H9 (cell line): ENCODE data around the gene SCAF8. TPM values are rescaled to one million over a fixed set of nuclear protein-coding genes. Genes with fewer than 3 reads are reported as not detected.
A peak's percentile ranks its signal among the peaks of the same experiment; 100 is the strongest.

Experiments
- DNase-seq: peaks from one replicate; pipeline ENCODE4 v3.0.0-alpha.2; 2017
- H2AFZ ChIP-seq: one replicate; pipeline ENCODE4 v1.6.1; 2013; ENCODE audit warnings: mild to moderate bottlenecking, low read length, control low read depth, moderate library complexity
- H2AK5ac ChIP-seq: 2 replicates; pipeline ENCODE4 v1.6.1; 2013; ENCODE audit warnings: low read length, control low read depth, mixed read lengths; ENCODE audit not compliant: insufficient read length
- H2BK120ac ChIP-seq: one replicate; pipeline ENCODE4 v1.6.1; 2013; ENCODE audit warnings: low read depth, mild to moderate bottlenecking, low read length, control low read depth, inconsistent platforms; ENCODE audit not compliant: poor library complexity, severe bottlenecking
- H2BK12ac ChIP-seq: 2 replicates; pipeline ENCODE4 v1.6.1; 2013; ENCODE audit warnings: low read length, control low read depth, mixed read lengths, low read depth; ENCODE audit not compliant: insufficient read length
- H2BK15ac ChIP-seq: 2 replicates; pipeline ENCODE4 v1.6.1; 2013; ENCODE audit warnings: low read depth, low read length, control low read depth
- H2BK20ac ChIP-seq: one replicate; pipeline ENCODE4 v1.6.1; 2013; ENCODE audit warnings: low read depth, mild to moderate bottlenecking, low read length, control low read depth, inconsistent platforms; ENCODE audit not compliant: poor library complexity, severe bottlenecking
- H2BK5ac ChIP-seq: 2 replicates; pipeline ENCODE4 v1.6.1; 2013; ENCODE audit warnings: low read length, control low read depth, mixed read lengths; ENCODE audit not compliant: insufficient read length
- H3K14ac ChIP-seq: 2 replicates; pipeline ENCODE4 v1.6.1; 2013; ENCODE audit warnings: low read length, control low read depth; ENCODE audit not compliant: insufficient read depth
- H3K18ac ChIP-seq: 2 replicates; pipeline ENCODE4 v1.6.1; 2013; ENCODE audit warnings: low read depth, mild to moderate bottlenecking, mixed read lengths, low read length, control low read depth; ENCODE audit not compliant: insufficient read length
- H3K23ac ChIP-seq: 2 replicates; pipeline ENCODE4 v1.6.1; 2013; ENCODE audit warnings: low read length, control low read depth, mixed read lengths, low read depth; ENCODE audit not compliant: insufficient read length
- H3K23me2 ChIP-seq: 2 replicates; pipeline ENCODE4 v1.6.1; 2013; ENCODE audit warnings: low read depth, mild to moderate bottlenecking, mixed read lengths, low read length, control low read depth; ENCODE audit not compliant: insufficient read length, poor library complexity, severe bottlenecking
- H3K27ac ChIP-seq: 2 replicates; pipeline ENCODE4 v1.5.1; 2013; ENCODE audit warnings: low read length, control low read depth, mixed read lengths, low read depth; ENCODE audit not compliant: insufficient read length
- H3K27me3 ChIP-seq: 2 replicates; pipeline ENCODE4 v1.6.1; 2013; ENCODE audit warnings: low read length, control low read depth, inconsistent platforms; ENCODE audit not compliant: insufficient read depth
- H3K4ac ChIP-seq: 2 replicates; pipeline ENCODE4 v1.6.1; 2013; ENCODE audit warnings: low read depth, mild to moderate bottlenecking, control low read depth, inconsistent platforms, low read length, moderate library complexity
- H3K4me1 ChIP-seq: 2 replicates; pipeline ENCODE4 v1.6.1; 2013; ENCODE audit warnings: low read length, control low read depth, inconsistent platforms; ENCODE audit not compliant: insufficient read depth
- H3K4me2 ChIP-seq: 2 replicates; pipeline ENCODE4 v1.6.1; 2013; ENCODE audit warnings: low read length, control low read depth, mixed read lengths; ENCODE audit not compliant: insufficient read length, insufficient read depth
- H3K56ac ChIP-seq: 2 replicates; pipeline ENCODE4 v1.6.1; 2013; ENCODE audit warnings: low read depth, mild to moderate bottlenecking, mixed read lengths, low read length, control low read depth; ENCODE audit not compliant: insufficient read length
- H3K79me1 ChIP-seq: 2 replicates; pipeline ENCODE4 v1.6.1; 2013; ENCODE audit warnings: low read depth, mild to moderate bottlenecking, moderate library complexity, low read length, control low read depth, inconsistent platforms; ENCODE audit not compliant: insufficient read depth, poor library complexity, severe bottlenecking
- H3K79me2 ChIP-seq: 2 replicates; pipeline ENCODE4 v1.6.1; 2013; ENCODE audit warnings: low read length, control low read depth, inconsistent platforms; ENCODE audit not compliant: insufficient read depth
- H3K9ac ChIP-seq: 2 replicates; pipeline ENCODE4 v1.6.1; 2013; ENCODE audit warnings: low read length, control low read depth, mixed read lengths; ENCODE audit not compliant: insufficient read length; ENCODE audit errors: extremely low read depth
- H3K9me3 ChIP-seq: one replicate; pipeline ENCODE4 v1.6.1; 2013; ENCODE audit warnings: low read depth, low read length, inconsistent platforms; ENCODE audit not compliant: control insufficient read depth
- H3T11ph ChIP-seq: one replicate; pipeline ENCODE4 v1.6.1; 2013; ENCODE audit warnings: mild to moderate bottlenecking, low read length, control low read depth, inconsistent platforms
- H4K20me1 ChIP-seq: one replicate; pipeline ENCODE4 v1.6.1; 2013; ENCODE audit not compliant: control insufficient read depth, insufficient read length, insufficient read depth
- H4K5ac ChIP-seq: 2 replicates; pipeline ENCODE4 v1.6.1; 2013; ENCODE audit warnings: low read depth, mild to moderate bottlenecking, mixed read lengths, low read length, control low read depth; ENCODE audit not compliant: insufficient read length
- H4K8ac ChIP-seq: replicated peaks from 2 replicates; pipeline ENCODE4 v1.6.1; 2013; ENCODE audit warnings: low read length, control low read depth, mixed read lengths, low read depth; ENCODE audit not compliant: insufficient read length
- H4K91ac ChIP-seq: 2 replicates; pipeline ENCODE4 v1.6.1; 2013; ENCODE audit warnings: low read depth, mild to moderate bottlenecking, moderate library complexity, mixed read lengths, low read length, control low read depth; ENCODE audit not compliant: insufficient read length
- H3K27ac Mint-ChIP-seq, 3 experiments: 2 replicates in 2 of 3; 3 replicates in 1 of 3; pipeline ENCODE4 v1.8.0; 2020 to 2021; ENCODE audit warnings: mixed read lengths in 3 of 3, mild to moderate bottlenecking in 1 of 3, moderate library complexity in 1 of 3
- H3K27me3 Mint-ChIP-seq: 2 replicates; pipeline ENCODE4 v1.8.0; 2021; ENCODE audit warnings: low read depth, mild to moderate bottlenecking, moderate library complexity, mixed read lengths
- H3K36me3 Mint-ChIP-seq, 3 experiments: 2 replicates in 2 of 3; 3 replicates in 1 of 3; pipeline ENCODE4 v1.8.0; 2020 to 2021; ENCODE audit warnings: low read depth in 3 of 3, mixed read lengths in 3 of 3; ENCODE audit not compliant: insufficient read depth in 1 of 3
- H3K4me1 Mint-ChIP-seq, 2 experiments: 2 replicates each; pipeline ENCODE4 v1.8.0; 2020; ENCODE audit warnings: mixed read lengths in 2 of 2
- H3K4me3 Mint-ChIP-seq, 2 experiments: 2 replicates in 1 of 2; 3 replicates in 1 of 2; pipeline ENCODE4 v1.8.0; 2020 to 2021; ENCODE audit warnings: mild to moderate bottlenecking in 2 of 2, mixed read lengths in 2 of 2, moderate library complexity in 1 of 2
- H3K9me3 Mint-ChIP-seq, 2 experiments: 2 replicates in 1 of 2; 3 replicates in 1 of 2; pipeline ENCODE4 v1.8.0; 2020; ENCODE audit warnings: mild to moderate bottlenecking in 2 of 2, mixed read lengths in 2 of 2, moderate library complexity in 1 of 2
- WGBS: extraction: QIAGEN DNeasy Blood & Tissue Kit; methylation state at CpG from one replicate; pipeline ENCODE4 v1.1.7; 2013; ENCODE audit warnings: missing lambda C conversion rate, low lambda C conversion rate, mixed read lengths; ENCODE audit not compliant: insufficient read length; ENCODE audit errors: extremely low coverage; 5-methylcytosine and 5-hydroxymethylcytosine counted together
- total RNA-seq: library from RNA; stranded (reverse); gene quantifications from 2 replicates; pipeline ENCODE4 v1.2.1, GENCODE V29; 2021
- TF ChIP-seq, protein P1 (sequence below): fragments of 200-600 bp; sonication (generic); conservative IDR thresholded peaks from 3 replicates; pipeline ENCODE4 v1.8.0; 2021; ENCODE audit warnings: antibody characterized with exemption, mild to moderate bottlenecking

The SCAF8 gene
- total RNA-seq, 1 experiment from 2014 or later, result 78.5 TPM

DNA sequence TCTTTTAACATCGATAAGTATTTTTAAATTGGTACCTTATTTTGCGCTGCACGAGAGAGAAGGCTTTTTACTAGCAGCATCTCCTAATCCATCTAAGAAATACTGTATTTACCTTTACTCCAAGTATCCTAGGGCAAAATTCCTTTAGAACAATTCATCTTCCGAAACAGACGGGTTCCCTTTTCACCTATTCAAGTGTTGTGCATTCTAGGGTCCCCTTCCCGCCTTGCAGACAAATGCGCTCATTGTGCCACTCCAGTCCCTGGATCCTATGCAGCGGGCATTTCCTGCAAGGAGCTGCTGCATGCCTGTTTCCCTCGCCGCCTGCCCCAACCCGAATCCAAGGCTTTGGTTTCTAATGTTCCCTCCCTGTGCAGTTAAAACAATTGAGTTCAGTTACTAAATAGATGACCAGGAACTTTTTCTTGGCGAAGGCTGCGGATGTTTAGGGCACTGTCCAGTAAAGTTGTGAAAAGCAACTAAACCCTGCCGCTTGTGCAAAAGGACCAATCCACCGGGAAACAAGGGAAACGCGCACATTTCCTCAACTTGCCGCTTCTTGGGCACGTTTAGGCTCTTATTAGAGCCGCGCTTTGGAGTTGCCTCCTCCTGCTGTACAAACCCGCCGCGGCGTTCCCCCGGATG, 556 bp upstream of the SCAF8 start:
- DNase-seq, result peak; percentile 72
- H2BK120ac ChIP-seq, result no peak overlapping the region
- H3K79me1 ChIP-seq, result no peaks in the 10 kb centered on the region
- H2BK12ac ChIP-seq, result no peak overlapping the region
- peaks cover 27% of the 10 kb centered on the region; the same call in 1 of the 2 replicates for H3K79me2 ChIP-seq
- no peak overlapping the region for H2BK20ac ChIP-seq
- H4K20me1 ChIP-seq, result no peaks in the 10 kb centered on the region
- peak overlapping the region; percentile 44 for H3K4me2 ChIP-seq
- no peaks in the 10 kb centered on the region for H3K23me2 ChIP-seq
- Mint-ChIP-seq H3K27ac (peak overlapping the region; percentile 97 to 99 (median 98)), H3K4me1 (peaks cover 22 to 40% of the 10 kb centered on the region in 2 experiments), H3K36me3 (peaks cover 9 to 21% (median 20%) of the 10 kb centered on the region in 3 experiments), H3K4me3 (peak overlapping the region; percentile 81 to 88), H3K27me3 (no peaks in the 10 kb centered on the region), H3K9me3 (no peaks in the 10 kb centered on the region; a peak in 1 of 5 replicates)
- peaks cover 2% of the 10 kb centered on the region; the same call in 1 of the 2 replicates for H3K4me1 ChIP-seq
- H3K4ac ChIP-seq, result no peak overlapping the region
- H3K9me3 ChIP-seq, result no peaks in the 10 kb centered on the region
- H3K27me3 ChIP-seq, result no peaks in the 10 kb centered on the region
- peak overlapping the region; percentile 11 for H4K5ac ChIP-seq
- no peak overlapping the region for H4K91ac ChIP-seq
- no peak overlapping the region for H2AFZ ChIP-seq
- peak overlapping the region; percentile 85 for H3K27ac ChIP-seq
- TF ChIP-seq, protein P1, sequence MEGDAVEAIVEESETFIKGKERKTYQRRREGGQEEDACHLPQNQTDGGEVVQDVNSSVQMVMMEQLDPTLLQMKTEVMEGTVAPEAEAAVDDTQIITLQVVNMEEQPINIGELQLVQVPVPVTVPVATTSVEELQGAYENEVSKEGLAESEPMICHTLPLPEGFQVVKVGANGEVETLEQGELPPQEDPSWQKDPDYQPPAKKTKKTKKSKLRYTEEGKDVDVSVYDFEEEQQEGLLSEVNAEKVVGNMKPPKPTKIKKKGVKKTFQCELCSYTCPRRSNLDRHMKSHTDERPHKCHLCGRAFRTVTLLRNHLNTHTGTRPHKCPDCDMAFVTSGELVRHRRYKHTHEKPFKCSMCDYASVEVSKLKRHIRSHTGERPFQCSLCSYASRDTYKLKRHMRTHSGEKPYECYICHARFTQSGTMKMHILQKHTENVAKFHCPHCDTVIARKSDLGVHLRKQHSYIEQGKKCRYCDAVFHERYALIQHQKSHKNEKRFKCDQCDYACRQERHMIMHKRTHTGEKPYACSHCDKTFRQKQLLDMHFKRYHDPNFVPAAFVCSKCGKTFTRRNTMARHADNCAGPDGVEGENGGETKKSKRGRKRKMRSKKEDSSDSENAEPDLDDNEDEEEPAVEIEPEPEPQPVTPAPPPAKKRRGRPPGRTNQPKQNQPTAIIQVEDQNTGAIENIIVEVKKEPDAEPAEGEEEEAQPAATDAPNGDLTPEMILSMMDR, result no peak
- H3K14ac ChIP-seq, result peak overlapping the region; percentile 94
- no peak overlapping the region for H2BK15ac ChIP-seq
- H3K56ac ChIP-seq, result peak overlapping the region; percentile 3
- peak overlapping the region; percentile 41 for H3K18ac ChIP-seq
- H3T11ph ChIP-seq, result no peak overlapping the region
- no peak overlapping the region for H3K23ac ChIP-seq
- no peak overlapping the region for H2AK5ac ChIP-seq
- peak overlapping the region; percentile 61 for H3K9ac ChIP-seq
- H4K8ac ChIP-seq, result no peak overlapping the region
- no peak overlapping the region for H2BK5ac ChIP-seq
- WGBS, result no CpG with 5 or more reads among the region's 26 CpGs
